H1 (cell line): ENCODE measurements around the gene EBNA1BP2. TPM values are rescaled to one million over a fixed set of nuclear protein-coding genes. Genes with fewer than 3 reads are reported as not detected.

Experiments used
- CTCF ChIA-PET: fragments of 300-600 bp; sonication (Branson Sonifier 250); formaldehyde crosslinking; loops from one replicate; lab custom pipeline; 2021; ENCODE audit not compliant: partially characterized antibody; lab: Charles Lee
- POLR2A ChIA-PET: fragments of 300-600 bp; sonication (Branson Sonifier 250); formaldehyde crosslinking; loops from one replicate; lab custom pipeline; 2021; ENCODE audit warnings: inconsistent platforms; ENCODE audit not compliant: partially characterized antibody; lab: Charles Lee
- DNase-seq, 2 experiments: peaks; one replicate each; pipeline versions ENCODE4 v3.0.0 to v3.0.0-alpha.2; 2010 to 2022; ENCODE audit warnings: low spot score in 2 of 2, low read depth in 1 of 2, mixed read lengths in 1 of 2
- FAIRE-seq: peaks from 2 replicates; lab custom pipeline; 2011; peaks lifted over from hg19 to GRCh38; lab: Jason Lieb, UNC
- H2AFZ ChIP-seq: 2 replicates; pipeline ENCODE4 v1.8.1; 2012; ENCODE audit warnings: low read length, inconsistent platforms
- H2AK5ac ChIP-seq: 2 replicates; pipeline ENCODE4 v1.6.1; 2013; ENCODE audit warnings: low read depth, low read length
- H2BK120ac ChIP-seq: replicated peaks from 2 replicates; pipeline ENCODE3; 2013; ENCODE audit warnings: low read depth, low read length, inconsistent platforms
- H2BK12ac ChIP-seq: 2 replicates; pipeline ENCODE4 v1.6.1; 2013; ENCODE audit warnings: low read depth, low read length
- H2BK15ac ChIP-seq: 2 replicates; pipeline ENCODE4 v1.6.1; 2013; ENCODE audit warnings: low read length
- H2BK20ac ChIP-seq: 2 replicates; pipeline ENCODE4 v1.6.1; 2013; ENCODE audit warnings: low read length
- H2BK5ac ChIP-seq: 2 replicates; pipeline ENCODE4 v1.6.1; 2013; ENCODE audit warnings: low read depth, low read length
- H3K14ac ChIP-seq: 2 replicates; pipeline ENCODE4 v1.6.1; 2013; ENCODE audit warnings: inconsistent platforms; ENCODE audit not compliant: insufficient read length
- H3K18ac ChIP-seq: 2 replicates; pipeline ENCODE4 v1.6.1; 2013; ENCODE audit warnings: low read length; ENCODE audit errors: extremely low read depth
- H3K23ac ChIP-seq: 2 replicates; pipeline ENCODE4 v1.6.1; 2013; ENCODE audit warnings: inconsistent platforms; ENCODE audit not compliant: insufficient read length
- H3K23me2 ChIP-seq: 2 replicates; pipeline ENCODE4 v1.6.1; 2013; ENCODE audit warnings: low read depth, low read length
- H3K27ac ChIP-seq: 2 replicates; pipeline ENCODE4 v1.6.1; 2011; ENCODE audit warnings: low read depth, low read length, inconsistent platforms
- H3K27me3 ChIP-seq, 4 experiments: replicated peaks in 1 of 4; 1 replicate in 1 of 4; 2 replicates in 3 of 4; pipeline versions ENCODE4 v1.6.1 to v1.8.1; 2011 to 2013; ENCODE audit warnings: low read length in 3 of 4, mild to moderate bottlenecking in 3 of 4, inconsistent platforms in 2 of 4, mixed read lengths in 2 of 4, moderate library complexity in 1 of 4; ENCODE audit not compliant: control insufficient read depth in 3 of 4, insufficient read depth in 3 of 4; ENCODE audit errors: extremely low read depth in 1 of 4
- H3K36me3 ChIP-seq, 4 experiments: 2 replicates each; pipeline versions ENCODE4 v1.6.1 to v1.8.1; 2011 to 2013; ENCODE audit warnings: mild to moderate bottlenecking in 4 of 4, low read length in 3 of 4, moderate library complexity in 2 of 4, control low read depth in 1 of 4, inconsistent platforms in 1 of 4; ENCODE audit not compliant: insufficient read depth in 4 of 4, control insufficient read depth in 2 of 4
- H3K4ac ChIP-seq: replicated peaks from 2 replicates; pipeline ENCODE3; 2013; ENCODE audit warnings: low read length, low read depth, mixed read lengths, inconsistent platforms; ENCODE audit not compliant: insufficient read length
- H3K4me1 ChIP-seq, 4 experiments: replicated peaks in 1 of 4; 1 replicate in 1 of 4; 2 replicates in 3 of 4; pipeline versions ENCODE4 v1.6.1 to v1.8.1; 2011 to 2013; ENCODE audit warnings: low read length in 3 of 4, inconsistent platforms in 2 of 4, mixed read lengths in 1 of 4; ENCODE audit not compliant: insufficient read depth in 4 of 4, control insufficient read depth in 3 of 4
- H3K4me2 ChIP-seq, 2 experiments: 2 replicates each; pipeline versions ENCODE4 v1.6.1 to v1.8.1; 2011 to 2013; ENCODE audit warnings: low read depth in 2 of 2, low read length in 2 of 2, control low read depth in 1 of 2, inconsistent platforms in 1 of 2, mild to moderate bottlenecking in 1 of 2; ENCODE audit not compliant: insufficient read depth in 1 of 2
- H3K4me3 ChIP-seq, 4 experiments: fragments of 200-600, 300-600 bp in 1 of 4; sonication (generic), shearing (Covaris generic), sonication (Bioruptor Twin) in 1 of 4; 2 replicates each; pipeline versions ENCODE4 v1.5.1 to v1.8.1; 2011 to 2016; ENCODE audit warnings: low read length in 4 of 4, low read depth in 3 of 4, control low read depth in 2 of 4, inconsistent platforms in 2 of 4, mild to moderate bottlenecking in 2 of 4, mixed read lengths in 1 of 4, moderate library complexity in 1 of 4; ENCODE audit not compliant: insufficient read depth in 2 of 4; ENCODE audit errors: extremely low read depth in 1 of 4
- H3K56ac ChIP-seq: replicated peaks from 2 replicates; pipeline ENCODE3; 2013; ENCODE audit warnings: low read depth, mild to moderate bottlenecking, mixed read lengths, low read length, inconsistent platforms; ENCODE audit not compliant: insufficient read length
- H3K79me1 ChIP-seq: 2 replicates; pipeline ENCODE4 v1.6.1; 2013; ENCODE audit warnings: low read depth, low read length, control low read depth
- H3K79me2 ChIP-seq, 2 experiments: 2 replicates each; pipeline versions ENCODE4 v1.6.1 to v1.8.1; 2012 to 2013; ENCODE audit warnings: low read length in 2 of 2, mild to moderate bottlenecking in 2 of 2, inconsistent platforms in 1 of 2; ENCODE audit not compliant: insufficient read depth in 2 of 2, control insufficient read depth in 1 of 2
- H3K9ac ChIP-seq, 4 experiments: replicated peaks in 1 of 4; 1 replicate in 1 of 4; 2 replicates in 3 of 4; pipeline versions ENCODE4 v1.6.1 to v1.8.1; 2011 to 2013; ENCODE audit warnings: low read depth in 3 of 4, low read length in 3 of 4, control low read depth in 2 of 4, mild to moderate bottlenecking in 2 of 4, moderate library complexity in 2 of 4, inconsistent platforms in 1 of 4; ENCODE audit errors: extremely low read depth in 1 of 4
- H3K9me3 ChIP-seq, 2 experiments: 2 replicates each; pipeline versions ENCODE4 v1.6.1 to v1.8.1; 2012 to 2013; ENCODE audit warnings: mild to moderate bottlenecking in 2 of 2, moderate library complexity in 2 of 2, control low read depth in 1 of 2, inconsistent platforms in 1 of 2, low read depth in 1 of 2, low read length in 1 of 2, mixed read lengths in 1 of 2; ENCODE audit not compliant: insufficient read depth in 2 of 2
- H4K20me1 ChIP-seq, 2 experiments: replicated peaks in 1 of 2; 2 replicates each; pipeline versions ENCODE3 to v1.8.1; 2011 to 2013; ENCODE audit warnings: inconsistent platforms in 2 of 2, low read length in 2 of 2, mild to moderate bottlenecking in 1 of 2; ENCODE audit not compliant: insufficient read depth in 2 of 2, control insufficient read depth in 1 of 2
- H4K5ac ChIP-seq: 2 replicates; pipeline ENCODE4 v1.6.1; 2013; ENCODE audit warnings: low read length, low read depth, mixed read lengths, inconsistent platforms; ENCODE audit not compliant: insufficient read length
- H4K8ac ChIP-seq: 2 replicates; pipeline ENCODE4 v1.8.0; 2013; ENCODE audit warnings: mild to moderate bottlenecking, moderate library complexity, low read length, inconsistent platforms; ENCODE audit not compliant: insufficient read depth; ENCODE audit errors: extremely low read depth
- H4K91ac ChIP-seq: replicated peaks from 2 replicates; pipeline ENCODE3; 2013; ENCODE audit warnings: low read length, mixed read lengths, inconsistent platforms; ENCODE audit not compliant: insufficient read length
- BCL11A ChIP-seq, 2 experiments: IDR thresholded peaks; one replicate each; pipeline ENCODE4 v1.6.1; 2011; ENCODE audit warnings: low read depth in 2 of 2, low read length in 2 of 2, mild to moderate bottlenecking in 2 of 2
- E2F6 ChIP-seq: IDR thresholded peaks from 2 replicates; pipeline ENCODE4 v1.6.1; 2012; ENCODE audit warnings: inconsistent platforms
- GTF2F1 ChIP-seq: IDR thresholded peaks from 2 replicates; pipeline ENCODE4 v1.6.1; 2012; ENCODE audit warnings: low read depth, low read length, improper control_type of control experiment, borderline replicate concordance
- NRF1 ChIP-seq: IDR thresholded peaks from 2 replicates; pipeline ENCODE4 v1.6.1; 2011; ENCODE audit warnings: mild to moderate bottlenecking, low read depth, low read length, improper control_type of control experiment
- POLR2A ChIP-seq, 2 experiments: IDR thresholded peaks; 1 replicate in 1 of 2; 2 replicates in 1 of 2; pipeline ENCODE4 v1.6.1; 2011; ENCODE audit warnings: low read depth in 2 of 2, low read length in 2 of 2, mild to moderate bottlenecking in 2 of 2; ENCODE audit errors: control extremely low read depth in 1 of 2
- RAD21 ChIP-seq, 2 experiments: IDR thresholded peaks in 1 of 2; conservative IDR thresholded peaks in 1 of 2; 2 replicates each; pipeline ENCODE4 v1.6.1; 2011; ENCODE audit warnings: low read depth in 2 of 2, low read length in 2 of 2, improper control_type of control experiment in 1 of 2, inconsistent platforms in 1 of 2, mild to moderate bottlenecking in 1 of 2, moderate library complexity in 1 of 2
- RXRA ChIP-seq: IDR thresholded peaks from 2 replicates; pipeline ENCODE4 v1.6.1; 2011; ENCODE audit warnings: low read depth, mild to moderate bottlenecking, low read length, moderate library complexity; ENCODE audit not compliant: insufficient read depth
- SIX5 ChIP-seq: IDR thresholded peaks from 2 replicates; pipeline ENCODE4 v1.6.1; 2011; ENCODE audit warnings: mild to moderate bottlenecking, low read depth, low read length
- TAF7 ChIP-seq: optimal IDR thresholded peaks from 2 replicates; pipeline ENCODE3; 2011; ENCODE audit warnings: low read depth, mild to moderate bottlenecking, inconsistent platforms, low read length, moderate library complexity, borderline replicate concordance
- ZNF274 ChIP-seq: IDR thresholded peaks from 2 replicates; pipeline ENCODE4 v1.7.0; 2012; ENCODE audit warnings: low read length, borderline replicate concordance; ENCODE audit errors: extremely low read depth
- WGBS, 2 experiments: shearing (Covaris generic) in 1 of 2; methylation state at CpG; one replicate each; pipeline versions ENCODE4 v1.1.6 to v1.1.7; 2013 to 2015; ENCODE audit warnings: low lambda C conversion rate in 2 of 2, mixed read lengths in 2 of 2, inconsistent platforms in 1 of 2, low coverage in 1 of 2, missing lambda C conversion rate in 1 of 2; ENCODE audit not compliant: insufficient replicate concordance in 2 of 2, insufficient coverage in 1 of 2, insufficient read length in 1 of 2; ENCODE audit errors: extremely low coverage in 1 of 2, missing lambda C conversion rate in 1 of 2; 5-methylcytosine and 5-hydroxymethylcytosine counted together
- polyA plus RNA-seq, 7 experiments: library from polyadenylated mRNA; depleted of rRNA in 3 of 7; stranded (reverse) in 5 of 7; unstranded in 2 of 7; fragments of >200 nt in 5 of 7; fragments of 200-250 nt in 2 of 7; gene quantifications; 1 replicate in 5 of 7; 2 replicates in 1 of 7; 4 replicates in 1 of 7; pipeline versions ENCODE4 v1.2.1 to v1.2.3, GENCODE V29; 2011 to 2013; ENCODE audit warnings: missing spikeins in 2 of 7, mixed read lengths in 2 of 7
- total RNA-seq: library from RNA; stranded (reverse); fragmentation: NEBNext Ultra II Directional; extraction: Animal tissue kit (Norgen Biotek cat#: 25700); gene quantifications from 2 replicates; pipeline ENCODE4 v1.2.1, GENCODE V29; 2021

Gene EBNA1BP2
- total and polyA plus RNA-seq, 2 of the 8 experiments (the other 6 are each of a cell fraction or from before 2014, with no cell fraction given): 31.0 to 104 TPM

- Histone ChIP-seq H3K27ac (no peak overlapping the region), H3K4me2 (no peak overlapping the region), H3K14ac (no peak overlapping the region), H2BK15ac (no peak overlapping the region), H4K20me1 (no peaks in the 10 kb centered on the region), H2BK5ac (no peak overlapping the region), H3K4ac (no peak overlapping the region), H3K79me1 (no peaks in the 10 kb centered on the region), H3K27me3 (no peaks in the 10 kb centered on the region), H3K23me2 (no peaks in the 10 kb centered on the region; the same call in 1 of the 2 replicates), H2BK12ac (no peak overlapping the region), H3K4me1 (peaks cover 4 to 13% (median 11%) of the 10 kb centered on the region in 4 experiments), H3K36me3 (no peaks in the 10 kb centered on the region), H3K4me3 (no peak overlapping the region), H4K5ac (no peak overlapping the region), H4K91ac (no peak overlapping the region), H3K9me3 (no peaks in the 10 kb centered on the region), H3K23ac (no peak overlapping the region), H2AK5ac (no peak overlapping the region), H3K79me2 (no peaks in the 10 kb centered on the region), H2BK20ac (no peak overlapping the region), H4K8ac (no peak overlapping the region), H3K9ac (no peak overlapping the region), H2BK120ac (no peak overlapping the region), H3K56ac (no peak overlapping the region), H3K18ac (no peak overlapping the region), H2AFZ (no peak overlapping the region)
- ChIA-PET POLR2A (no interaction called here), CTCF (interaction anchor here (0.7 to 1.2 kb wide), 3 partner anchors 17 to 210 kb away, joined by 3 to 5 read pairs (median 3); no protein-coding TSS in a partner anchor)
- whole genome bisulfite sequencing, 2 experiments: 85% methylated on average over 1 of the region's 1 CpG; no CpG with 5 or more reads in 1 of the 2 experiments
- no peak for DNase-seq
- FAIRE-seq: no peak
- TF ChIP-seq E2F6 (no peak), ZNF274 (no peak), TAF7 (no peak), SIX5 (no peak), GTF2F1 (no peak), RAD21 (IDR thresholded peaks at IDR 0.05 in 1 of 2, conservative IDR thresholded peaks at IDR 0.05 in 1 of 2; ENCODE audit: low read depth in 2 of 2, low read length in 2 of 2) (no peak), RXRA (no peak), POLR2A (IDR thresholded peaks at IDR 0.05; ENCODE audit: control extremely low read depth in 1 of 2, low read depth in 2 of 2, low read length in 2 of 2) (no peak), BCL11A (IDR thresholded peaks at IDR 0.05; ENCODE audit: low read depth in 2 of 2, low read length in 2 of 2) (no peak), NRF1 (no peak)
These were observed 32.3 kb upstream of the EBNA1BP2 start for GRCh38 chr1:43204394-43204793.
